HG03135 (cell line): ENCODE data around the gene PI4K2A.
A peak's percentile ranks its signal among the peaks of the same experiment; 100 is the strongest.
"Not testable (repeated sequence)": the region's sequence is repeated elsewhere in the genome, so short reads cannot be mapped to it uniquely, and the experiment has no call there.

ENCODE experiments used
- ATAC-seq: cut with Tn5 transposase; IDR thresholded peaks from one replicate; pipeline ENCODE4 v1.9.1; 2021; ENCODE audit warnings: mild to moderate bottlenecking, moderate library complexity; ENCODE audit not compliant: unreplicated experiment

The PI4K2A gene

DNA sequence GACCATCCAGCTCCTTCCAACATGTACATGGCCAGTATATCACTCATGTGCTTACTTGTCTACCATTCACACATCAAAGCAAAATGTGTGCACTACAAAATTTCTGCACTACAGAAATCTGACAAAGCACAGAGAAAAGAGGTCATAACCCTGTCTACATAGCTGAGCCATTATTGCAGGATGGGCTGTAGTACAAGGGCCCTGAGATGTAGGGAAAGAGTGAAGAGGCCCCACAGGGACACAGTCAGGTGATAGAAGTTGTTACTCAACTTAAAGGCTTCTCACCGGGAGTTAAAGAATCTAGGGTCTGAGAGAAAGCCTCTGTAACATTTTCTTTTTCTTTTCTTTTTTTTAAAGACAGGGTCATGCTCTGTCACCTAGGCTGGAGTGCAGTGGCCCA lies 29.1 kb downstream of the PI4K2A start:
- no peak for ATAC-seq

DNA sequence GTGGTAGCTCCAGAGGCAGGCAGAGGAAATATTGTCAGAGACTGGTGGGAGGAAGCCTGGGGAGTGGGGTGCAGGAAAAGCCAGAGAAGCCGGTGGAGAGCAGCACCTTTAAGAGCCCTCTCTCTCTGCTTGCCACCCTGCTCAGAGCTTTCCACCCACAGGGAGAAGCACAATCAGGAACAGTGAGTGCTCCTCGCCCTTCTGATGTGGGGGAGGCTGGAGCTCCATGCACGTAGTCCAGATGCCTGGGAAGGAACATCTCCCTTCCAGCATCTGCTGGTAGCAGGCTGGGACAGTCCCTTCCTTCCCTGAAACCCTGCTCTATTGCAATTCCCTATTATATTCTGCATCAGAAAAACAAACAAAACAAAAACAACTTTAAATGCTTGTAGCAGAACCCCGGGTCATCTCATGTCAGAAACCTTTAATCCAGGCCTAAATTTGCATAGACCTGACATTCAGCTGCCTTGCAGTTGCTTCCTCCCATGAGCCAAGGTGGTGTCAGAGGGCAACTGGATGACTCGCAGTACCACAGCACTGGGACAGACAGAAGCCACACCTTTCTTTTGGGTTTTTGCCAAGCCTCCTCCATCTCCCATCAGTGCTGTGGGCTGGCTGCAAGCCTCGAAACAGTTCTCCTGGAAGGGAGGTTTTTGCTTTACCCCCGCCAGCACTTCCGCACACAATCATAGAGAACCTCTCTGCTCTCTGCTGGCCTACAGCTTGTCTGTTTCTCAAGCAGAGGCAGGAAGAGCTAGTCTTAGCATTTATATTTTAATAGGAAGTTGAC lies 33.5 kb downstream of the PI4K2A start:
- no peak for ATAC-seq

DNA sequence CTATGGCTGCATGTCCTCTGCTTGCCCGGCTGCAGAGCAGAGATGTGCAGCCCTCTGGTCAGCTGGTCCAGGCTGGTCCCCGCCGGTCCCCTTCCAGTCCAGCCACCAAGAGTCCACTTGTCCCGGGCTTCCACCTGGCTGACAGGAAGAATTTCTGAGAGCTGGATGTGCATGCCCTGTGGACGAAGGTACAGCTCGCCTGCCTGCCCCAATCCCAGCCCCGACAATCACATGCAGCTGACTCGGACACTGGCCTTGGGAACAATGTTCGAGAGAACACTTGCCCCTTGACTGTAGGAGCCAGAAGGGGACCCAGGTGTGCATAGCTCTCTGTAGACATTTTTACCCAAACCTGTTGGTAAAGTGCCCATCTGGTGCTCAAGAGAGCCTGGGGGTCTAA lies 34.8 kb downstream of the PI4K2A start:
- no peak for ATAC-seq

DNA sequence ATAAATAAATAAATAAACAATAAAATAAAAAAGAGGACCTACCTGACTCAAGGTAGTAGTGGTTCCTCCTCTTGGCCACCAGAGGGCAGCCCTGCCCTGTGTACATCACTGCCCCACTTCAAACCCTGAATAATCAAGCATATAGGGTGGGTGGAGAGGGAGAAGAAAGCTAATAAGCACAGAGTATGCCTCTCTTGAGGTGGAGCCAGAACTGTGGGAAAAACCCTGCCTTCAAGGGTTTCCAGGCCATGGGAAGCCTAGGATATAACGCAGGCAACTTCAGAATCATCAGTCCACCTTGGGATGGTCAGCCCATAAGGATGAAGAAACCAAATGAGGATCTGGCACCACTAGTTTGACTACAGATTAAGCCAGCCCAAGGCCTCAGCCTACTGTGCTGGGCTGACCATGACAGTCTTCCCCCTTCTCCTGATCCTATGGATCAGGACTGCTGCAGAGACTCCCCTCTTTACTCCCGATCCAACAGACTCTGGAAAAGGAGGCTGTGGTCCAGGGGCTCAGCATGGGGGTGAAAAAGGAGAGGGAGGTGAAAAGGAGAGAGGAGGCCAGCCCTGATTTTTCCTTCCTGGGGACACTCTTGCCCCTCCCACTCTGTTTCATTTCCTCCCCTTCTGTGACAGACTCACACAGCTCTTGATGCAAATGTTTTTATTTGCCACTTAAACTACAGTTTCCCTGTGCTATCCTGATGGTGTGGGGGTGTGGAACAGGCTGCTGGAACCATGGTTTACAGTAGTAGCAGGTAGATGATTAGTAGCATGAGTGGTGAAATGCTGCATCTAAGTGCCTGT lies 36.5 kb downstream of the PI4K2A start:
- peak; percentile 57 for ATAC-seq

DNA sequence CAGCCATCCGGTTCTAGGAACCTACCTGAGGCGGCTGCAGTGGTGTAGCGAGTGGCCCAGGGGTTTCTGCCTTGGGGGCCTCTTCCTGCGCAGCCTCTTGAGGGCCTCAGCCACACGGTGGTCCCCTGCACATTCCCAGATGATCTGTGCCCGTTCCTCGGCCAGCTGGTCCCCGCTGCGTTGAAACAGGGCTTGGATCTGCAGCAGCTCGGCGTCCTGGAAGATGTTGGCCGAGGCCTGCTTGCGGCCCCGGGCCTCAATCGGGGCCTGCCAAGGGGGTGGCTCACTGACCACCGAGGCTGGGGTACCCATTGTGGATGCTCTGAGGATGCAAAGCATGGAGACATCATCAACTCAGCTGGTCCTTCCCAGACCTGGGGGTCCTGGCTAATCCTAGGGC lies 39.1 kb downstream of the PI4K2A start:
- ATAC-seq, result no peak

DNA sequence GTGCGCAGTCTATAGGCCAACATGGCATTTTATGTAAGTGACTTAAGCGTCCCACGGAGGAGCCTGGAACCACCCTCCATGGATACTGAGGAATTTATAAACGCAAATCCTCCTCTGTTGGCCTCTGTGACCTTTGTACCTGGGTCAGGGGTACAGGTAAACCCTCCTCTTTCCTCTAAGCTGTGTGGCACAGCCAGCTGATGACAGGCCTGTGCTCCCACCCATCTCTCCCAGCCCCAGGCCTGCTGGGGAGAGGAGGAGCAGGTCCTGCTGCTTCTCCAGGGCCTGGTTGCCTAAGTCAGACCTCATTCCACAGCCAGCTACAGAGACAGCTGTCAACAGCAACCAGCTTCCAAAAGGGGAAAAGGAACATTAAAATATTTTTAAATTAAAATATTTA lies 41.6 kb downstream of the PI4K2A start:
- ATAC-seq, result no peak

DNA sequence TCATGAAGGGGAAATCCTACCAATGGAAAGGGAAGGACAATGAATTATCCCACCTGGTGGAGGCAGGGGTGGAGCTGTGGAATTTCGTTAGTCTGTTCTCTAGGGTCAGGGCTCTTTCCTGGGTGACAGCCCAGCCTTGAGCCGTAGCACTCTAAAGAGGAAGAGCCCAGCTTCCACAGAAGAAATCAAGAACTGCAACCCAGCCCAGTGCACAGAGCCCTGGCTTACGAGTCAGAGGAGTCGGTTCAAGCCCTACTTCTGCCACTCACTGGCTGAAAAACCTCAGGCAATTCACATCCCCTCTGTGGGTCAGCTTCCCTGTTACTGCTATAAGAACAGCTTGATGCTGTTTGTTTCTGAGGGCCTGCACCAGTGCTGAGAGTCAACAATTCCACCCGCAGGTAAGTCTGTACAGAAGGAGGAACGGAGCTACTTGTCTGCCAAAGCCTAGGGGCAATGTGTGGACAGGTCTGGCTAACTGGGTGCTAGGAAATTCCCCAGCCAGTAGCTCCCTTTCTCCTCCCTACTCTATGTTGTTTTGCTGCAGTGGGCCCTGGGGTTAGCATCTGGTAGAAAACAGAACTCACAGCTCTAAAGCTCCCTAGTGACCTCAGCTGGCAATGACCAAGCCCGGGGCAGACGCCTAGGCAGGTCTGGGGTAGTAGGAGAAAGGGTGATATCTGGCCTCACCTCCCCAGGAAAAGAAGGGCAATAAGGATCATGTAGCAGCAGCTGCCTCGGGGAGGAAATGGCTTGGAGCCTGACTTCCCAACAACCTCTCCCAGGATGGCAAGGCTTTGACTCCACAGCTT lies 43.3 kb downstream of the PI4K2A start:
- no peak for ATAC-seq

DNA sequence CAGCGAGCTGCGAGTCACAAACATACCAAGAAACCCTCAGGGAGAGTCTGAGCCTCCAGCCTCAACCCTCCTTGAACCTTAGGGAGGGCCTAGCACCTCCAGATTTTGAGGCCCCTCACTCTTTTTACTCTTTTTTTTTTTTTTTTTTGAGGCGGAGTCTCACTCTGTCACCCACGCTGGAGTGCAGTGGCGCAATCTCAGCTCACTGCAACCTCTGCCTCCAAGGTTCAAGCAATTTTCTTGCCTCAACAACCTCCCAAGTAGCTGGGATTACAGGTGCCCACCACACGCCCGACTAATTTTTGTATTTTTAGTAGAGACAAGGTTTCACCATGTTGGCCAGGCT lies 43.9 kb downstream of the PI4K2A start:
- ATAC-seq, result not testable (repeated sequence)

DNA sequence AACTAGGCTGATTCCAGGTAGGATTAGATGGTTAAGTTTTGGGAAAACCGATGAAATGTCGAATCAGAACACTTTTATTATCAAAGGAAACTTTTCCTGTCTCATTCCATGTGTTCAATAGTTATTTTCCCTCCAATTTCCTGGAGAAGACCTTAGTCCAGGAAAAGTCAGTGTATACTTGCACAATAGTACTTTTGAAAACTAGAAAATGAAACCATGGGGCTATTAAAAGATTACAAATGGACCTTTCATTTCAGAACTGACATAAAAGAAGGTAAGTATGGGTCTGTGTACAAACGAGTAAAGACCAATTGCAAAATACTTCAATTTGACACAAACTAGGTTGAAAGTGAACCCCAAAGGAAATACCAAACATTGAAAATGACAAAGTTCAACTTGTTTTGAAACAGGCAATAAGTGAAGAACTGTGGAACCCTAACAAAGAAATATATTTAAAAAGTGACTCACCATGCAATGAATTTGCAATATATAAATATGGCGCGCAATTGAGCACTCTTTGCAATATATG lies 44.5 kb downstream of the PI4K2A start:
- no peak for ATAC-seq

DNA sequence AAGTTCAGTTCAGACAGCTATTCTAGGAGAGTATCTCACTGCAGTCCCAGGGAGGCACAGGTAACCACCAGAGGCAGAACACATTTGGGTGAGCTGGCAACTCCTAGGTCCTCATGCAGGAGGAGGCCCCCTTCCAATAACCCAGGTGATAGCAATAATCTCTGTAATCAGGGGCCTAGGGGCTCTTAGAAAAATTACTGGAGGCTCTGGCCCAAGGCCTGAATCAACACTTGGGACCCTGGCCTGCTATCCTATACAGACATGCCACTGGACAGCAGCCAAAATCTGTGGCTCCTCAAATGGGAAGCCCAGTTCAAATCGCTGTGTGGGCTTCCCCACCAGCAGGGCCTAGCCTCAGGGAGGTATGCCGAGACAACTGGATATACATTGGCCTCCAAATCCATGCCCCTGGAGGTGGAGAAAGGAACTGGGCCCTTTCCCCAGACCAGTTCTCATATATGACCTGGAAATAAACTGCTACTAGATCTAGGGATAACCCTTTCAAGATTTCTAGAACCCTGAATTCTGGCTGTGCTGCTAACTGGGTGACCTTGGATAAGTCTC lies 45.0 kb downstream of the PI4K2A start:
- ATAC-seq, result no peak

DNA sequence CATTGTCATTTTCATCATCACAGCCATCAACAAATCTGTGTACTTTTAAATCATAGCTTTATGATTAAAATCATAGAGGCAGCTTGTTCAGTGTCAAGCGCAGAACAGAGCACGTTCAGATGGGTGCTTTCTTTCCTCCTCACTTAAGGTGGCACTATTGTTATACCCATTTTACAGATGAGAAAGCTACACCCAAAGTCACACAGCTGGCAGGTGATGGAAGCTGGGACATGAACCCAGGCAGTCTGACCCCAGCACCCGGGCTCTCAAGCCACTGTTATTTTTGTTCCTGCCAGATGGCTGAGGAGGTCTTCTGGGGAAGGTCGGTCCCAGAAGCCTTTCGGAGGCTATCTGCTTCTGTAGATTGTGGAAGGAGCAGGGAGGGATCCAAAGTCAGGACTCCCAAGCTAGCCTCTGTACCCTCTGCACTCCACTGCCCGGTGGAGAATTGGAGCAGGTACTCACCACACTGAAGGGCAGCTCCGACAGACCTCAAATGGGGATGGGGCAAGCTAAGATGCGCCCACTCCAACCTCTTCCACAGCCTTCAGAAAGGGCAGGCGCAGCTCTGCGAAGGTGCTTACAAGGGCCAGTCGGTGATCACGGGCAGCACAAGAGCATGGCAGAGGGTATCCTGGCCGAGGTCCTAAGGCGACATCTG lies 46.0 kb downstream of the PI4K2A start:
- ATAC-seq, result no peak

DNA sequence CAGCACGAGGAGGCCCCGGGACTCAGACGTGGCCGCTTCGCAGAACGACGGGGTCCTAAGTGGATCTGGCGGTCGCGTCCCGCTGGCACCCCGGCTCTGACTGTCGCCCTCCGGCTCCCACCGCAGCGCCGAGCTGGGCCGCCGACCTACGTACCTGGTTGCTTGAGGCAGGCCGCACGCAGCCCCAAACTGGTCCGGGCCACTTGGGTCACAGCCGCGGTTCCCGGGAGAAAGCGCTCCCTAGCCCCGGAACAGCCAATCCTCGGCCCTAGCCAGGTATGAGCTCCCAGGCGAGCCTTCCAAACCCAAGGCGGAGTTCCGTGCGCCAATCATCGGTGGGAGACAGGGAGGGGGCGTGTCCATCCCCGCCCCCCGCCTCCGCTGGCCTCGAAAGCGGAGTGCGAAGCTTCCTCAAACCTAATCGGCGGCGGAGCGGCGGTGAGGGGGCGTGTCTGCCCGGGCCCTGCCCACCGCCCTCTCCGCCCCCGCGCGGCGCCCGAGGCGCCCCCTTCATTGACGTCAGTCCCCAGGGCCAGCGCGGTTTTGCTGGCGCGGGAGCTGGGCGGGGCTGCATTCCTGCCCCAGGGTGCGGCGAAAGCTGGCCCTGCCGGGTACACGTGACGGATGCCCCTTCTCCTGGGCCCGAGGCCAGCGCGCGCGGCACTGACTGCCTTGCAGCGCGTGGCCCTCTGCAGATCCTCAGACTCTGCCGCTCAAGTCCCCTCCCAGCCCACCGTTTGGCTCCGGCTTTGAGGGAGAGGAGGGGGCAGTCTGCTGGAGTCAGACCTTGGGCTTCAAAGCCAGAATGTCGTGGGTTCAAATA lies 46.7 kb downstream of the PI4K2A start, which contains the start of gene AVPI1:
Gene AVPI1, minus strand, starts transcription at position 280 of the 823 bp plus-strand sequence. CDS start 7,336 bp downstream, outside the sequence.
- ATAC-seq, result peak; percentile 83

DNA sequence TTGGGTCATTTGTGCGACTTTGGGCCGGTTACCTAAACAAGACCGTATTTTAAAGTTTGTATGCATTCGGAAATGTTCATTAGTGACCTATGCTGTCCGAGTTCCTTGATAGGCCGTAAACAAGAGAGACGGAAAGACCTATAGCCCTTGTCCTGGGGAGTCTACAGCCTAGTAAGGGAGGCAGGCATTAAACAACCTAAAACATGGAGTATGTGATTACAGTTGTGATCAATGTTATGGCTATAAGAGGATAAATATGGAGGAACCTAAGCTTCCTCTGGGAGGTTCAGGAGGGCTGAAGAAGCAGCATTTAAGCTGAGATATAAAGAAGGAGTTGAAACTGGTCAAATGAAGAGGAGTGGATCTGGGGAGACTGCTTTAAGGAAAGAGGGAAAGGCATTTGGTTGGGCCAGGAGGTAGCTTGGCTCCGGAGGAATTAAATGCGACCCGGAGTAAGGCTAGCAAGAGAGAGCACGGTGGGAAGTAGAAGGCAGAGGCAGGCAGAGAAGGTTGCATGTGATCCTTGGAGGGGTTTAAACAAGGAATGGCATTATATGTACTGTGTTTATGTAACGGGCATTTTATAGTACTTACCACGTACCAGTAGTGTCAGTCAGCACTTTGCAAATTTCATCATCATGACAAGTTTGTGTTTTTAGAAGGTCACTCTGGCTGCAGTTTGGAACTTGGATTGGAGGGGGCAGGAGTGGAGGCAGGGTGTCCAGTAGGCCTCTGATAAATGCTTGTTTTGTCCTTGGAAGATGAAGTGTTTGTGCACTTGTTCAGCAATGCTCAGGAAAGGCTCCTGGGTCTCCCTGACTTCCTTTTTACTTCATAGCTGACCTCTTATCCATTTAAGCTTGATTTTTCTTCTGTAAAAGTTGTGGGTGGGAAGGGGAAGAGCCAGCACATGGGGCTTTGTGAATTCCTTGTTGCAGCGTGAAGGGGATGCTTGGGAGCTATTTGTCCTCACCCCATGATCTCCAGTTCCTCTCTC lies 47.6 kb downstream of the PI4K2A start:
- ATAC-seq, result no peak

DNA sequence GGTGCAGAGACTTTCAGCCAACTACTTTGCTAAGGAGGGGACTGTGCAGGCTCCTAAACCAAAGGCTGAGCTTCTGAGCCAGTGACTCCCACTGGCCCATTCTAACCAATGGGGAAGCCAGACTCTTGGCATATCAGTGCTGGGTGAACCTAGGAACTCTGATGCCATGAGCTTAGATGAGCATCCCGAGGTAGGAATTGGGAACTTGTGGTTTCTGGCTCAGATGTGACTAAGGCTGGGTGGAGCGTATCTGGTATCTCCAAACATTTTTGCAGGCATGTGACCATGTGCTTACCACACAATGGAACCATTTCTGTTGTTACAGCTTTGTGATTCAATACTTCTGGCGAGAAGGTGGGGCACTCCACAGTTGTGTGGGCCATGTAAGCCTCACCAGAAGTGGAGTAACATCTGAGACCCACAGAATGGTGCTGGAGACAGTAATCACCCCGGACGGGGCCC lies 49.1 kb downstream of the PI4K2A start:
- no peak for ATAC-seq

DNA sequence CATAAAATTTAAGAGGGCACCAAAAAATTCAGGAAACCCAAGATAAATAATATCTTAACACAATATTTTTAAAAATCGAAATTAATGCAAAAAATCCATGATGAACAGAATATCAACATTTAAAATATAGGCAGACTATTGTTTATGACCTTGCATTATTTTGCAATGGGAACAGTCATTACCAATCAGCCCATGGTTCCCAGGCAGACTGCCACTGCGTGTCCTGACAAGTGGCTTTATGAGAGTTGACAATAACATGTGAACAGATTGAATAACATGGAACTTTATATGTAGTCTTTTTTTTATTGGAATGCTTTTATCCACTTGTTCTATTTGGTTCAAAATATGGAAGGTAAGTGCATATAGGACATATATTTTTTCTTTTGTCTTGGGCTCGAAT lies 49.7 kb downstream of the PI4K2A start:
- no peak for ATAC-seq

DNA sequence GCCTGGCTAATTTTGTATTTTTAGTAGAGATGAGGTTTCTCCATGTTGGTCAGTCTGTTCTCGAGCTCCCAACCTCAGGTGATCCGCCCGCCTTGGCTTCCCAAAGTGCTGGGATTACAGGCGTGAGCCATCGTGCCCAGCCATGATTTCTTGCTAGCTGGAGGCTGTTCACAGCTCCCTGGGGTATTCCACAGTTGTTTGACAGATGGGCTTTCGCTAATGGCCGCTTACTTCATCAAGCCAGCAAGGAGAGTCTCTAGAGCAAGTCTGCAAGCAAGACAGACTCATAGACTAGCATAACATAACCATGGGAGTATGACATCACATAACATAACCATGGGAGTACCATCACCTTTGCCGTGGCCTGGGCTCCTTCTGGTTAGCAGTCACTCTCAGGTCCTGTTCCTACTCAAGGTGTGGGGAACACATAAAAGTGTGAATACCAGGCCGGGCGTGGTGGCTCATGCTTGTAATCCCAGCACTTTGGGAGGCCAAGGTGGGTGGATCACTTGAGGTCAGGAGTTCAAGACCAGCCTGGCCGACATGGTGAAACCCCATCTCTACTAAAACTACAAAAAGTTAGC lies 57.7 kb downstream of the PI4K2A start:
- not testable (repeated sequence) for ATAC-seq

DNA sequence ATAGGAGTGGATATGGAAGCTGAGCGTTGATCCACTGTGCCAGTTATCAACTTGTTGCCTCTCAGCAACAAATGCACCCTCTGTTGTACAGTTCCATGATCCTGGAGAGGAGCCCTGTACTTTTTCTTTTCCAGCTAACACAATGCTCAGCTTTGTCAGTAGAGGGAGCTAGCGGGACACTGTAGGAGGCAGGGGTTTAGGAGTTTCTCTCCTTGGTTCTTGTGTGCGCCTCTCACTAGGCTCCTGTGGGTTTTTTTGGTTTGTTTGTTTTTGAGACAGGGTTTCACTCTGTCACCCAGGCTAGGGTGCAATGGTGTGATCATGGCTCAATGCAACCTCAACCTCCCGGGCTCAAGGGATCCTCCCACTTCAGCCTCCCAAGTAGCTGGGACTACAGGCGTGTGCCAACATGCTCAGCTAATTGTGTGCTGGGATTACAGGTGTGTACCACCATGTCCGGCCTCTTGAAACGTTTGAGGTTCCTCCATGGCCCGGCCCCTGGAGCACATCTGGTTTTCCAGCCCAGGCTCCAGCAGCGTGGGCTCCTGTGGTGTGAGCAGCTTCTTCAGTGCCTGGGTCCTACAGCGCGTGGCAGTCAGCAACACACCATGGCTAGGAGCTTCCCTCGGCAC lies 61.1 kb downstream of the PI4K2A start:
- ATAC-seq, result peak; percentile 60
